Amygdala (tissue), 56 donors: ENCODE results near the gene TRIML1.
"Not testable (repeated sequence)": the region's sequence is repeated elsewhere in the genome, so short reads cannot be mapped to it uniquely, and the experiment has no call there.

Experiments
- DNase-seq, 56 donors: peaks; one replicate each; lab custom pipeline; 2025; lab: John Stamatoyannopoulos, UW

TRIML1 gene

GRCh38 chr4:188147776-188148175 lies 8.5 kb downstream of the TRIML1 start:
- DNase-seq, result no peak

GRCh38 chr4:188154668-188155405 lies 15.6 kb downstream of the TRIML1 start:
- DNase-seq, result no peak

GRCh38 chr4:188158336-188158735 lies 19.1 kb downstream of the TRIML1 start:
- no peak for DNase-seq

- DNase-seq, result not testable (repeated sequence)
Observed at GRCh38 chr4:188159513-188160226, 20.4 kb downstream of the TRIML1 start.

- DNase-seq, result no peak
Observed at GRCh38 chr4:188160406-188160805, 21.2 kb downstream of the TRIML1 start.

- DNase-seq, result no peak
Observed at GRCh38 chr4:188161167-188161566, 21.9 kb downstream of the TRIML1 start.

- no peak for DNase-seq
Observed at GRCh38 chr4:188162698-188163097, 23.5 kb downstream of the TRIML1 start.

- no peak for DNase-seq
Observed at GRCh38 chr4:188168726-188169373, 29.6 kb downstream of the TRIML1 start.

- no peak for DNase-seq
Observed at GRCh38 chr4:188171551-188171950, 32.3 kb downstream of the TRIML1 start.

- no peak for DNase-seq
Observed at GRCh38 chr4:188175288-188175687, 36.0 kb downstream of the TRIML1 start.

GRCh38 chr4:188177997-188178675 lies 38.9 kb downstream of the TRIML1 start:
- no peak for DNase-seq

GRCh38 chr4:188178806-188179205 lies 39.6 kb downstream of the TRIML1 start:
- no peak for DNase-seq

- DNase-seq, result no peak
Observed at GRCh38 chr4:188187106-188187505, 47.9 kb downstream of the TRIML1 start.

- DNase-seq, result no peak
Observed at GRCh38 chr4:188190461-188190860, 51.2 kb downstream of the TRIML1 start.

GRCh38 chr4:188194421-188194820 lies 55.2 kb downstream of the TRIML1 start:
- no peak for DNase-seq

GRCh38 chr4:188195389-188195985 lies 56.2 kb downstream of the TRIML1 start:
- no peak for DNase-seq

- DNase-seq, result no peak
Observed at GRCh38 chr4:188196134-188196735, 57.0 kb downstream of the TRIML1 start.
